ENCODE results near the gene VSTM2L. TPM values are rescaled to one million over a fixed set of nuclear protein-coding genes. Genes with fewer than 3 reads are reported as not detected.

VSTM2L gene
- polyA plus RNA-seq, 1 of the 3 experiments (the other 2 are of a cell fraction): 5.1 TPM

- ChIA-PET POLR2A (no interaction called here), CTCF (interaction anchor here (1.1 kb wide), 1 partner anchor 17 kb away, joined by 4 read pairs; no protein-coding TSS in a partner anchor)
- Histone ChIP-seq H3K4me1 (ENCODE audit: control insufficient read depth in 1 of 2, insufficient read depth in 2 of 2, low read depth in 1 of 2, low read length in 1 of 2) (peaks cover 0 to 9% of the 10 kb centered on the region in 2 experiments; a peak in 1 of 4 replicates), H3K9ac (no peak overlapping the region), H3F3A (replicated peaks; ENCODE audit: insufficient read depth) (no peaks in the 10 kb centered on the region), H3K79me2 (ENCODE audit: insufficient read depth) (no peaks in the 10 kb centered on the region), H3K4me2 (no peak overlapping the region), H3K27me3 (ENCODE audit: insufficient read depth) (peaks cover 10% of the 10 kb centered on the region; the same call in 1 of the 2 replicates), H2AFZ (ENCODE audit: low read depth) (no peak overlapping the region), H3K4me3 (ENCODE audit: low read depth in 2 of 2, low read length in 1 of 2) (no peak overlapping the region), H3K27ac (ENCODE audit: low read depth in 2 of 2, low read length in 1 of 2) (no peak overlapping the region), H3K9me3 (no peaks in the 10 kb centered on the region), H3K36me3 (replicated peaks in 1 of 2; ENCODE audit: control insufficient read depth in 1 of 2, insufficient read depth in 2 of 2, low read length in 1 of 2) (no peaks in the 10 kb centered on the region), H4K20me1 (ENCODE audit: insufficient read depth) (no peaks in the 10 kb centered on the region), H3K9me2 (no peaks in the 10 kb centered on the region)
- TF ChIP-seq POLR2AphosphoS5 (IDR thresholded peaks at IDR 0.05; ENCODE audit: low read depth, low read length): no peak
- TF ChIP-seq NFIC (IDR thresholded peaks at IDR 0.05; ENCODE audit: borderline replicate concordance): no peak
- TF ChIP-seq PBX3 (IDR thresholded peaks at IDR 0.05): no peak
- TF ChIP-seq RCOR1 (IDR thresholded peaks at IDR 0.05; ENCODE audit: low read length): no peak
- no peak for TF ChIP-seq SMC3 (IDR thresholded peaks at IDR 0.05; ENCODE audit: low read depth, low read length)
- no peak for TF ChIP-seq GATA2 (CRISPR knock-in tag; IDR thresholded peaks at IDR 0.05)
- TF ChIP-seq RXRA (IDR thresholded peaks at IDR 0.05; ENCODE audit: borderline replicate concordance, low read depth): no peak
- TF ChIP-seq SIN3A (IDR thresholded peaks at IDR 0.05; ENCODE audit: borderline replicate concordance, low read depth, low read length): no peak
- no peak for TF ChIP-seq TCF12 (IDR thresholded peaks at IDR 0.05)
- TF ChIP-seq USF2 (IDR thresholded peaks at IDR 0.05; ENCODE audit: borderline replicate concordance, low read depth, low read length): no peak
- no peak for TF ChIP-seq FOXJ3 (CRISPR knock-in tag; IDR thresholded peaks at IDR 0.05)
- no peak for TF ChIP-seq GABPA (IDR thresholded peaks at IDR 0.05; ENCODE audit: low read depth)
- TF ChIP-seq CTCF (IDR thresholded peaks at IDR 0.05): no peak
- TF ChIP-seq MXI1 (IDR thresholded peaks at IDR 0.05; ENCODE audit: low read depth, low read length): no peak
- TF ChIP-seq NRF1 (IDR thresholded peaks at IDR 0.05; ENCODE audit: low read depth, low read length): no peak
- TF ChIP-seq ELF1 (IDR thresholded peaks at IDR 0.05): no peak
- TF ChIP-seq IRF3 (IDR thresholded peaks at IDR 0.05; ENCODE audit: low read depth, low read length): no peak
- no peak for TF ChIP-seq CHD2 (IDR thresholded peaks at IDR 0.05; ENCODE audit: low read length, partially characterized antibody)
- TF ChIP-seq EP300 (IDR thresholded peaks at IDR 0.05; ENCODE audit: borderline replicate concordance in 1 of 2, low read depth in 1 of 2, low read length in 1 of 2): no peak
- no peak for DNase-seq
- 79% methylated on average over 25 of the region's 27 CpGs for WGBS (ENCODE audit: low lambda C conversion rate)
These were observed 28.4 kb downstream of the VSTM2L start for GRCh38 chr20:37931153-37931922.

Data from SK-N-SH (cell line).